NCI-H446 treated with DMSO at 0.1 percent for 48 hours (cell line): ENCODE measurements around the gene PIK3IP1.

Experiments
- DNase-seq: peaks from one replicate; lab custom pipeline; 2025; lab: John Stamatoyannopoulos, UW

Gene PIK3IP1

GRCh38 chr22:31278626-31279326 lies 13.5 kb downstream of the PIK3IP1 start:
- DNase-seq = no peak

GRCh38 chr22:31278151-31278621 lies 14.1 kb downstream of the PIK3IP1 start:
- no peak for DNase-seq

- DNase-seq = no peak
Observed at GRCh38 chr22:31277741-31278140, 14.5 kb downstream of the PIK3IP1 start.

GRCh38 chr22:31276426-31277167 lies 15.7 kb downstream of the PIK3IP1 start:
- DNase-seq = no peak

GRCh38 chr22:31275576-31275975 lies 16.7 kb downstream of the PIK3IP1 start:
- no peak for DNase-seq

- no peak for DNase-seq
Observed at GRCh38 chr22:31275018-31275417, 17.3 kb downstream of the PIK3IP1 start.

GRCh38 chr22:31274017-31274416 lies 18.3 kb downstream of the PIK3IP1 start:
- DNase-seq = no peak

- DNase-seq = peak; percentile 2
Observed at GRCh38 chr22:31272522-31273446, 19.5 kb downstream of the PIK3IP1 start.

- no peak for DNase-seq
Observed at GRCh38 chr22:31271485-31271884, 20.8 kb downstream of the PIK3IP1 start.

- DNase-seq = no peak
Observed at GRCh38 chr22:31271026-31271425, 21.3 kb downstream of the PIK3IP1 start.

- no peak for DNase-seq
Observed at GRCh38 chr22:31269892-31270579, 22.3 kb downstream of the PIK3IP1 start.

GRCh38 chr22:31268281-31268680 lies 24.0 kb downstream of the PIK3IP1 start:
- DNase-seq = no peak

GRCh38 chr22:31263896-31264640 lies 28.2 kb downstream of the PIK3IP1 start:
- no peak for DNase-seq

GRCh38 chr22:31262312-31263133 lies 29.8 kb downstream of the PIK3IP1 start:
- DNase-seq = no peak

GRCh38 chr22:31260474-31260856 lies 31.8 kb downstream of the PIK3IP1 start:
- no peak for DNase-seq

GRCh38 chr22:31259798-31260473 lies 32.4 kb downstream of the PIK3IP1 start:
- no peak for DNase-seq

GRCh38 chr22:31253949-31254348 lies 38.3 kb downstream of the PIK3IP1 start:
- DNase-seq = no peak

GRCh38 chr22:31250740-31251600 lies 41.3 kb downstream of the PIK3IP1 start:
- DNase-seq = no peak
